ENCODE results near the gene ZSWIM4.
A peak's percentile ranks its signal among the peaks of the same experiment; 100 is the strongest.

Gene ZSWIM4

GRCh38 chr19:13870873-13871272, 75.6 kb downstream of the ZSWIM4 start:
- DNase-seq (ENCODE audit: low read depth in 1 of 2, low spot score in 1 of 2): no peak

- DNase-seq (ENCODE audit: low read depth in 1 of 2, low spot score in 1 of 2): no peak
These were observed 77.1 kb downstream of the ZSWIM4 start for GRCh38 chr19:13872339-13872694.

DNA sequence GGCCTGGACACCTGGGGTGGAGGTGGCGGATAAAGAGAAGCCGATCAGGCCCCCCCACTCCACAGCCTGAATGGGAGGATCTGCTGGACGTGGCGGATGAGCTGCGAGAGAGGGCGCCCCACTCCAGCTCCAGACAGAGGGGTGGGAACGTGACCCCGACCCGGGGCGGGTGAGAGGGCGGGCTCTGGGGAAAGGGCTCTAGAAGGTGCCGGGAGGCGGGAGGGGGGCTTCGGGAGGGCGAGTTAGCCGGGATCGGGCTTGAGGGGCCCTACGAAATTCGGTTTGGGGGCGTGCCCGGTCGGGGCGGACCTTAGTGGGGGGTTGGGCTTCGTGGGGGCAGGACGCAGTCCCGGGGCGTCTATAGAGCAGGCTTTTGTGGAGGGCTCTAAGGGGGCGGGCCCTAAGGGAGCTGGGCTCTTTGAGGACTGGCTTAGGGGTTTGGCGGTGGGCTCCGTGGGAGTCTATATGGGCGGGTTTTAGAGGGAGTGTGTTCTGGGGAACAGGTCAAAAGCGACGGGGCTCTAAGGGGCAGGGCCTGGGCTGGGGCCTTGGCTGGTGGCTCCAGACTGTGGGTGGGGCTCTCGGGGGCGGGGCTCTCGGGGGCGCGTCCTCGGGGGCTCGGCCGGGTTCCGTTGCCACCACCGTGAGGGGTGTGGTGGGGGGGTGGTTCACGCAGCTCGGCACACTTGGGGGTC, 77.6 kb downstream of the ZSWIM4 start:
- DNase-seq (ENCODE audit: low read depth in 1 of 2, low spot score in 1 of 2): no peak

GRCh38 chr19:13873834-13874515, 78.7 kb downstream of the ZSWIM4 start:
- no peak for DNase-seq (ENCODE audit: low read depth in 1 of 2, low spot score in 1 of 2)

- no peak for DNase-seq (ENCODE audit: low read depth in 1 of 2, low spot score in 1 of 2)
These were observed 80.6 kb downstream of the ZSWIM4 start for GRCh38 chr19:13875824-13876223.

DNA sequence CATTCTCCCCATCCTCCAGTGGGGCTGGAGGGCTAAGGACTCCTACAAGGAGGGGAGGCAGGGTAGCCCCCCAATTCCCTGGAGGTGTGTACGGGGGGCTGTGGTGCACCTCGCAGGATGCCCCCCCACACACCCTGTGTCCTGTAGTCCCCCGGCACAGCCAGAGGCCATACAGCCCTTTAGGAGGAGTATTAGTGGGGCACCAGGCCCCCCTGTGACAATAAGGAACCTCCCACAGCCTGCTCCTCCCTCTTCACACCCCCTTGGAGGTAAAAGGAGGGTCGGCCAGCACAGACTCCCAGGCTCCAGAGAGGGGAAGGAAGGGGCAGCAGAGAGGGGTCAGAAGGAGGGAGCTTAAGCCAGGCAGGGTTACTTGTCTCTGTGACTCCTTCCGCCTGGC, 81.6 kb downstream of the ZSWIM4 start, which contains the start of gene NANOS3:
TSS of gene NANOS3 (plus strand) at position 301 of the 400 bp plus-strand sequence. CDS start 115 bp downstream, outside the sequence.
- DNase-seq (ENCODE audit: low read depth in 1 of 2, low spot score in 1 of 2): no peak

DNA sequence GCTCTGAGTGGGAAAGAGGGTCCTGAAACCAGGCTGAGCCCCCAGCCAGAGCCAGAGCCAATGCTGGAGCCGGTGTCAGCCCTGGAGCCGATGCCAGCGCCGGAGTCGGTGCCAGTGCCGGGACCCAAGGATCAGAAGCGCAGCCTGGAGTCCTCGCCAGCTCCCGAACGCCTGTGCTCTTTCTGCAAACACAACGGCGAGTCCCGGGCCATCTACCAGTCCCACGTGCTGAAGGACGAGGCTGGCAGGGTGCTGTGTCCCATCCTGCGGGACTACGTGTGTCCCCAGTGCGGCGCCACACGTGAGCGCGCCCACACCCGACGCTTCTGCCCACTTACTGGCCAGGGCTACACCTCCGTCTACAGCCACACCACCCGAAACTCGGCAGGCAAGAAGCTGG, 82.1 kb downstream of the ZSWIM4 start:
- DNase-seq (ENCODE audit: low read depth in 1 of 2, low spot score in 1 of 2): no peak

DNA sequence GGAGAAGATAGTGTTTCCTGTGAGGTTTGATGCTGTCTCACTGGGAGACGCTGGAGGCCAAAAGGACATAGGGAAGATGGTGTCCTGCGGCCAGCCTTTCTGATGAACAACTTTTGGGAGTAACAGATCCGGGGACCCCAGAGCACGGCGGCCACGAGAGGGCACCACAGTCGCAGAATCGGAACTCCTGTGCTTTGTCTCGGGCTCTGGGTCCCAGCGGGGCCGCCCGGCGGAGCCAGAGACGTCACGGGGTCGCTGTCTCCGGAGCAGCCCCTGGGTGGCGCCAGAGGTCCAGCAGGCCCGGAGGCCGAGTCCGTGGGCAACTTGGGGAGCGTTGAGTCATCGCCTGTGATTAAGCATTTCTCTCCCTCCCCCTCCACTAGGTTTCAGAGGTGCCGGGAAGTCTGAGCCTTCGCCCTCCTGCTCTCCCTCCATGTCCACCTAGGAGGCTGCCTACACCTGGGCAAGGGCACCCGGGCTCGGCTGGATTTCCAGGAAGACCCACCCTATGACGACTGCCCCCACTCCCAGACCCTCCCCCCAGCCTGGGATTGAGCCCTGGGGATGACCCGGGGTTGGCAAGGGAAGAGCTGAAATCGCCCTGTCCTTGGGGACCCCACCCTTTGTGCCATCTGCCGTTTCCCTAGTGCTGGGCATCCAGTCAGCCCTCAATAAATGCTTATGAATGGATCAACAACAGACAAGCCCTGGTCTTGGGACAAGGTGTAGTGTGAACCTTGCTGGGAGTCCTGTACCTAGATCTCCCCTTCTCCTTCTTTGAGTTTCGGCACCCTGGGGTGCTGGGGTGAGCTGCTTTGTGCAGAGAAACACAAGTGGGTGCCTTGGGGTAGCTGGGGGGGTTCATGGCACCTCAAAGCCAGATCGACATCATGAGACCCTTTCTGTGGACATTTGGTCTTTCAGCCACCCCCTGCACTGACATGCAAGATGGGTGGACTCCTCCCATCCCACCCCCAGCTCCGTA, 85.1 kb downstream of the ZSWIM4 start:
- peak; percentile 98 for DNase-seq (ENCODE audit: low read depth in 1 of 2, low spot score in 1 of 2)

GRCh38 chr19:13881251-13881691, 86.0 kb downstream of the ZSWIM4 start:
- no peak for DNase-seq (ENCODE audit: low read depth in 1 of 2, low spot score in 1 of 2)

Measured in activated CD4-positive, alpha-beta T cell treated with anti-CD3 and anti-CD28 coated beads, Interleukin-2, amount 50 U/mL, for 24 hours (primary cell).